Epithelial cell of esophagus (primary cell): ENCODE measurements around the gene DPM3.
"Not testable (repeated sequence)": the region's sequence is repeated elsewhere in the genome, so short reads cannot be mapped to it uniquely, and the experiment has no call there.

Experiments
- DNase-seq: peaks from one replicate; pipeline ENCODE4 v3.0.0; 2010; ENCODE audit warnings: low read depth
- H3K4me3 ChIP-seq: 2 replicates; pipeline ENCODE4 v1.5.1; 2011; ENCODE audit warnings: mild to moderate bottlenecking, low read length, control low read depth
- TF ChIP-seq, protein P1 (sequence below): IDR thresholded peaks from 2 replicates; pipeline ENCODE4 v1.5.1; 2011; ENCODE audit warnings: low read depth, mild to moderate bottlenecking, low read length, control low read depth, inconsistent platforms; ENCODE audit not compliant: insufficient read depth; ENCODE audit errors: missing control alignments

Gene DPM3

GRCh38 chr1:155122308-155122707 lies 18.0 kb downstream of the DPM3 start:
- TF ChIP-seq, protein P1, sequence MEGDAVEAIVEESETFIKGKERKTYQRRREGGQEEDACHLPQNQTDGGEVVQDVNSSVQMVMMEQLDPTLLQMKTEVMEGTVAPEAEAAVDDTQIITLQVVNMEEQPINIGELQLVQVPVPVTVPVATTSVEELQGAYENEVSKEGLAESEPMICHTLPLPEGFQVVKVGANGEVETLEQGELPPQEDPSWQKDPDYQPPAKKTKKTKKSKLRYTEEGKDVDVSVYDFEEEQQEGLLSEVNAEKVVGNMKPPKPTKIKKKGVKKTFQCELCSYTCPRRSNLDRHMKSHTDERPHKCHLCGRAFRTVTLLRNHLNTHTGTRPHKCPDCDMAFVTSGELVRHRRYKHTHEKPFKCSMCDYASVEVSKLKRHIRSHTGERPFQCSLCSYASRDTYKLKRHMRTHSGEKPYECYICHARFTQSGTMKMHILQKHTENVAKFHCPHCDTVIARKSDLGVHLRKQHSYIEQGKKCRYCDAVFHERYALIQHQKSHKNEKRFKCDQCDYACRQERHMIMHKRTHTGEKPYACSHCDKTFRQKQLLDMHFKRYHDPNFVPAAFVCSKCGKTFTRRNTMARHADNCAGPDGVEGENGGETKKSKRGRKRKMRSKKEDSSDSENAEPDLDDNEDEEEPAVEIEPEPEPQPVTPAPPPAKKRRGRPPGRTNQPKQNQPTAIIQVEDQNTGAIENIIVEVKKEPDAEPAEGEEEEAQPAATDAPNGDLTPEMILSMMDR = no peak
- no peak overlapping the region for H3K4me3 ChIP-seq
- DNase-seq = no peak

DNA sequence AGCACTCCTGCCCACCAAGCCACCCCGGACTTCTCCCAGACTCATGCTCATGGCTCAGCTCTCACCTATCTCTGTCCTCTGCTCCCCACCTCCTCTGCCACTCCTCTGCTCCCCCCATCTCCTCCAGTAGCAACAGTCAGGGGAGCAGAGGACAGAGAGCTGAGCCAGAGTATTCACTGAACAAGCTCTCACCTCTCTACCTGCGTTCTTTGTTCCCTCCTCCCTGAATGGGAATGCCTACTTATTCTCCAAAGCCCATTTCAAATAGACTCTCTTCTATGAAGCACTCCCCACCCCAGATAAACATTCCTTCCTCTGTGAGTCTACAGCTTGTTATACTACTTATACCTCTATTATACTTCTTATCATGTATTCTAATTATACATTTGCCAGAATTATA lies 19.1 kb downstream of the DPM3 start:
- TF ChIP-seq, protein P1 = no peak
- no peak for DNase-seq
- no peak overlapping the region for H3K4me3 ChIP-seq

GRCh38 chr1:155120253-155120652 lies 20.1 kb downstream of the DPM3 start:
- TF ChIP-seq, protein P1 = no peak
- no peak overlapping the region for H3K4me3 ChIP-seq
- DNase-seq = peak; percentile 36

DNA sequence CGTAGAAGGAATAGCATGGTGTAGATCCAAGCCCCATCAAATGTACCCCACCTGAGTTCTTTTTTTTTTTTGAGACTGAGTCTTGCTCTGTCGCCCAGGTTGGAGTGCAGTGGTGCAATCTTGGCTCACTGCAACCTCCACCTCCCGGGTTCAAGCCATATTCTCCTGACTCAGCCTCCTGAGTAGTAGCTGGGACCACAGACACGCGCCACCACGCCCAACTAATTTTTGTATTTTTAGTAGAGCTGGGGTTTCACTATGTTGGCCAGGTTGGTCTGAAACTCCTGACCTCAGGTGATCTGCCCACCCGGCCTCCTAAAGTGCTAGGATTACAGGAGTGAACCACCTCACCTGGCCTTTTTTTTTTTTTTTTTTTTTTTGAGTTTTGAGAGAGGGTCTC lies 22.2 kb downstream of the DPM3 start:
- DNase-seq, H3K4me3 ChIP-seq: not testable (repeated sequence)

DNA sequence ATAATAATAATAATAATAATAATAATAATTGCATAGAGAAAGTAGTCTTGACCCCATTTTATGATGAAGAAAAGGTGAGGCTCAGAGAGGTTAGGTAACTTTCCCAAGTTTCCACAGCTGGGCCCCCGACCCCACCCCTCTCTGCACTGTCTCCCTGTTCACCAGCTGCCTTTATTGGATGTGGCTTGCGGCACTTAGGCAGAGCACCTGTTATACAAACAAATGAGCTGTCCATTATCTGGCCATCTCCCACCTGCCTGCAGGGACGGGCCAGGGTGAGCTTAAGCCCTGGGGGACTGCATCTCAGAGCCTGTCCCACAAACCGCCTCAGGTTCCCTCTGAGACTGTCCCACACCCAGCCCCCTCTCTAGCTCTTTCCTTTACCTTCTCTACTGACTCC lies 22.7 kb downstream of the DPM3 start:
- TF ChIP-seq, protein P1 = no peak
- H3K4me3 ChIP-seq = no peak overlapping the region
- no peak for DNase-seq

GRCh38 chr1:155116113-155116764 lies 24.1 kb downstream of the DPM3 start:
- TF ChIP-seq, protein P1 = no peak
- H3K4me3 ChIP-seq = no peak overlapping the region
- no peak for DNase-seq

DNA sequence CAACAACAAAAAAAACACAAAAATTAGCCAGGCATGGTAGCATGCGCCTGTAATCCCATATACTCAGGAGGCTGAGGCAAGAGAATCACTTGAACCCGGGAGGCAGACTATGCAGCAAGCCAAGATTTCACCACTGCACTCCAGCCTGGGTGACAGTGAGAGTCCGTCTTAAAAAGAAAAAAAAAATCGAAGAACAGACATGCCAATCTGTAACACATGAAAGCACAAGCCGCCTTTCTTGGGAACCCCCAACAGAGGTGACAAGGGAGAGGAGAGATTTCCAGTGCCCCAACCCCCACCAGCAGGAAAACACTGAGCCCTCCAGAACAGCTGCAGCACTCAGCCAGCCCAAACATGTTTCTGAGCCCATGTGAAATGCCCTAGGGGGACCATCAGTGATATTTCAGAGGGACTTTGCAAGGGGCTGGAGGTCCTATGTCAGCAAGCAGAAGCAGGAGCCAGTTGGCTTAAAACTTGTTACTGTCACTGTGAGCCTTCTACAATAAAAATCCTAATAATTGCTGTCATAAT lies 26.8 kb downstream of the DPM3 start:
- TF ChIP-seq, protein P1 = no peak
- DNase-seq = no peak
- H3K4me3 ChIP-seq = no peak overlapping the region

GRCh38 chr1:155110826-155111225 lies 29.5 kb downstream of the DPM3 start:
- DNase-seq = no peak
- H3K4me3 ChIP-seq = no peak overlapping the region
- TF ChIP-seq, protein P1 = no peak
